Measurements from ENCODE around the gene DEFB132. TPM values are rescaled to one million over a fixed set of nuclear protein-coding genes. Genes with fewer than 3 reads are reported as not detected.

The DEFB132 gene
- total RNA-seq, 4 donors from 2014 or later, result not detected

DNA sequence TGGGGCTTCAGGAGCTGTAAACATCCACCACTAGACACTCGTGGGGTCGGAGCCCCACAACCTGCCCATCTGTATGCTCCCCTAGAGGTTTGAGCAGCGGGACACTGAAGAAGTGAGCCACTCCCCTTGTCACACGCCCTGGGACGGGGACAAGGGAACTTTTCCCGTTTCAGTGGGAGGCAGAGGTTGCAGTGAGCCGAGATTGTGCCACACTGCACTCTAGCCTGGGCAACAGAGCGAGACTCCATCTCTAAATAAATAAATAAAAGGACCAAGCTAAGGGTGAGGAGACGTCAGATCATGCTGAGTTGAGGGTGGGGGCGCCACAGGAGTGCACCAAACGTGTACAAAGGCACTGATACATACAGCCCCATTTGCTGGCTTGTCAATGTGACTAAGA, 48.2 kb downstream of the DEFB132 start:
- TF ChIP-seq POLR2A (IDR thresholded peaks at IDR 0.05), result no peak
- TF ChIP-seq, protein P1, sequence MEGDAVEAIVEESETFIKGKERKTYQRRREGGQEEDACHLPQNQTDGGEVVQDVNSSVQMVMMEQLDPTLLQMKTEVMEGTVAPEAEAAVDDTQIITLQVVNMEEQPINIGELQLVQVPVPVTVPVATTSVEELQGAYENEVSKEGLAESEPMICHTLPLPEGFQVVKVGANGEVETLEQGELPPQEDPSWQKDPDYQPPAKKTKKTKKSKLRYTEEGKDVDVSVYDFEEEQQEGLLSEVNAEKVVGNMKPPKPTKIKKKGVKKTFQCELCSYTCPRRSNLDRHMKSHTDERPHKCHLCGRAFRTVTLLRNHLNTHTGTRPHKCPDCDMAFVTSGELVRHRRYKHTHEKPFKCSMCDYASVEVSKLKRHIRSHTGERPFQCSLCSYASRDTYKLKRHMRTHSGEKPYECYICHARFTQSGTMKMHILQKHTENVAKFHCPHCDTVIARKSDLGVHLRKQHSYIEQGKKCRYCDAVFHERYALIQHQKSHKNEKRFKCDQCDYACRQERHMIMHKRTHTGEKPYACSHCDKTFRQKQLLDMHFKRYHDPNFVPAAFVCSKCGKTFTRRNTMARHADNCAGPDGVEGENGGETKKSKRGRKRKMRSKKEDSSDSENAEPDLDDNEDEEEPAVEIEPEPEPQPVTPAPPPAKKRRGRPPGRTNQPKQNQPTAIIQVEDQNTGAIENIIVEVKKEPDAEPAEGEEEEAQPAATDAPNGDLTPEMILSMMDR (IDR thresholded peaks at IDR 0.05 in 4 of 5, conservative IDR thresholded peaks at IDR 0.05 in 1 of 5), result no peak
- Histone ChIP-seq H3K4me1 (peaks cover 6 to 8% of the 10 kb centered on the region in 2 donors), H3K27ac (no peak overlapping the region), H3K27me3 (no peaks in the 10 kb centered on the region), H3K4me3 (no peak overlapping the region), H3K9me3 (no peaks in the 10 kb centered on the region), H3K36me3 (no peaks in the 10 kb centered on the region)
- in situ Hi-C loops (cut with MboI; ENCODE audit: low sequenced_read_pairs in 4 of 4) (no loop called here), intact Hi-C loops (cut with DNase I; ENCODE audit: low total_unique reads) (no loop called here)
- ATAC-seq (no peak), DNase-seq (no peak)

DNA sequence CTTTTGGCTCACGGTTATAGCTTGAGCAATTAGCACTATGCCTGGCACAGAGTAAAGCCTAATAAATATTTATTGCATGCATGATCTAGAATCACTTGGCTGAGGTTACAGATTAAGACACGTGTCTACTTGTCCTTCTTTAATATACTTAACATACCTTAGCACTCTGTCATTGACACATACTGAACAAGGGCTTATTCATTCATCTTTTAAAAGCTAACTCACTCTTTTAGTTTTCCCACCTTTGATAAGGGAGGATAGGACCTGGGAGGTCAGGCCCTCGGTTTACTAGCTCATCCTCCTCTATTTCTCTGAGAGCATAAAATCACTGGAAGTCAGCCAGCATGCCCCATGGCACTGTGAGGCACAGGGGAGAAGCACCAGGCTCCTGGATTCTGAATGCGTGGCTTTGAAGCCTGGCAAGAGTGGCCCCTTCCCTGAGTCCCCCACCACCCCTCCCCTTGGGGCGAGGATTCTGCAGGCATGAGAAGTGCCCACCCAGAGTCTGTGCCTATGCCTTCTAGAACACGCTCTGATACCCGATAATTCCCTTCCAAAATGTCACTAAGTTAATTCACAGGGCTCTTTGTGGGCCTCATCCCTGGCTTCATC, 51.0 kb downstream of the DEFB132 start:
- DNase-seq, result no peak
- H3K4me3 ChIP-seq, result no peak overlapping the region
- peaks cover 5 to 10% of the 10 kb centered on the region in 2 donors for H3K4me1 ChIP-seq
- H3K9me3 ChIP-seq, result no peaks in the 10 kb centered on the region
- H3K27me3 ChIP-seq, result no peaks in the 10 kb centered on the region
- in situ Hi-C loops (cut with MboI; ENCODE audit: low sequenced_read_pairs in 4 of 4), result no loop called here
- TF ChIP-seq, protein P1 (IDR thresholded peaks at IDR 0.05 in 4 of 5, conservative IDR thresholded peaks at IDR 0.05 in 1 of 5), result no peak
- no peak for TF ChIP-seq POLR2A (IDR thresholded peaks at IDR 0.05)
- intact Hi-C loops (cut with DNase I; ENCODE audit: low total_unique reads), result no loop called here
- H3K36me3 ChIP-seq, result no peaks in the 10 kb centered on the region
- H3K27ac ChIP-seq, result no peak overlapping the region
- ATAC-seq, result no peak

DNA sequence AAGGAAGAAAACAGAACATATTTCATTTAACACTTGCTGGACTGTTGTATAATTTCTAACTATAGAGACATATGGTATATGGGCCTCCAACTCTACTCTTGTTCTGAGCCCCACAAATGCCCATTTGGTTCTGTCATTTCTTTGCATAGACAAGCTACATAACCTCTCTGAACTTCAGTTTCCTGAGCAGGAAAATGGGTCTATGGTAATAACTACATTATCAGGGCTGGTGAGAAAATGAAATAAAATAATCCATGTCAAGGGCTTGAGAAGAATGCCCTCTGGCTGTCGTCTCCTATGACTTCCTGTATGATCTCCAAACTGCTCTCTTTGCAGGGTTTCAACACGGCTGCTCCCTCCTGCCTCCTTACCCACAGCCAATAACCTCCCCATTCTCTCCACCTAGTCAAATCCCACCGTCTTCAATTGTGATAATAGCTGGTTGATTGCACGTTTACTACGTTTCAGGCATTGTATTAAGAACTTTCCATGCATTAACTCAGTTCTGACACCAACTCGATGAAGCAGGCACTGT, 51.8 kb downstream of the DEFB132 start:
- H3K4me3 ChIP-seq, result peak overlapping the region in 2 of 4 donors; percentile 53 to 54
- intact Hi-C loops (cut with DNase I; ENCODE audit: low total_unique reads) (no loop called here), in situ Hi-C loops (cut with MboI; ENCODE audit: low sequenced_read_pairs in 4 of 4) (no loop called here)
- no peak for ATAC-seq
- H3K36me3 ChIP-seq, result no peaks in the 10 kb centered on the region
- TF ChIP-seq POLR2A (IDR thresholded peaks at IDR 0.05), result no peak
- TF ChIP-seq, protein P1 (IDR thresholded peaks at IDR 0.05 in 4 of 5, conservative IDR thresholded peaks at IDR 0.05 in 1 of 5), result no peak
- peak overlapping the region; percentile 5 to 66 (median 51) for H3K27ac ChIP-seq
- peaks cover 5 to 10% of the 10 kb centered on the region in 2 donors for H3K4me1 ChIP-seq
- no peaks in the 10 kb centered on the region for H3K9me3 ChIP-seq
- H3K27me3 ChIP-seq, result no peaks in the 10 kb centered on the region
- DNase-seq, result no peak

DNA sequence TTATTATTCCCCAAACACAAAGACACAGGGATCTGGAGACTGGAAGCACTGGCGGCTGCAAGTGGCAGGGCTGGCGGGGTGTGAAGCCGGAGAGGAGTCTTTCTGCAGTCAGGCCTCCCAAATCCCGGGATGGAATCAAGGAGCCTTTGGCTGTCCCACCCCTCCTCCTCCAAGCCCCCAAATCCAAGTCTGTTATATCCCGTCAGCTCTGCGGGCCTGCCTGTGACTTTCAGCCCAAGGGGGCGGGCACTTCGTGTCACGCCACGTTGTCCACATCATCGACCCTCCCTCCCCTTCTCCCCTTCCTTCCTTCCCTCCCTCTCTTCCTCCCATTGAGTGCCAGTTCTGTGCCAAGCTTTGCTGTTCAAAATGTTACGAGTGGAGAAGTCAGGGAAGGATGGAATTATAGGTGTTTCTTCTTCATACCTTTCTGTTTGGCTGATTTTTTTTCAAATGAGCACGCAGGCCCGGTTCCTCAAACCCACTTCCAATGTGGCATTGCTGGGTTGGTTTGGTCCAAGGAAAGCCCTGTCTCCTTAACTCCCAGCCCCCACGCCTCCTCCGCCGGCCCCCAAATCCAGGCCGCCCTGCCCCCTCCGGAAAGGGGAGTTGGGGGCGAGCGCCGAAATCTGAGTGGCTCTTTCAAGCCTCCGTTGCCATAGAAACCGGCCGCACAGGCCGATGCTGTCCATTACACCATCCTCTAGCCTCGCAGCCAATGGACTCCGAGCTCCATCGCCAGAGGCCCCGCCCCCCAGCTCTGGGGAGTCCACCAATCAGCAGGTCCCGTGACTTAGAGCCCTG, 52.5 kb downstream of the DEFB132 start:
- intact Hi-C loops (cut with DNase I; ENCODE audit: low total_unique reads), result loop anchor here (1.0 kb wide), 1 partner anchor 13 kb away; the partner anchor contains the start of gene ZCCHC3
- H3K9me3 ChIP-seq, result no peaks in the 10 kb centered on the region
- peaks cover 5 to 10% of the 10 kb centered on the region in 2 donors for H3K4me1 ChIP-seq
- peak overlapping the region; percentile 47 to 54 (median 51) for H3K4me3 ChIP-seq
- ATAC-seq (peak; percentile 98 to 99), DNase-seq (peak; percentile 92)
- peak overlapping the region; percentile 5 to 66 (median 51) for H3K27ac ChIP-seq
- no peaks in the 10 kb centered on the region for H3K36me3 ChIP-seq
- H3K27me3 ChIP-seq, result no peaks in the 10 kb centered on the region
- in situ Hi-C loops (cut with MboI; ENCODE audit: low sequenced_read_pairs in 4 of 4), result no loop called here
- TF ChIP-seq, protein P1 (IDR thresholded peaks at IDR 0.05 in 4 of 5, conservative IDR thresholded peaks at IDR 0.05 in 1 of 5), result no peak
- TF ChIP-seq POLR2A (IDR thresholded peaks at IDR 0.05), result no peak

Measured in gastrocnemius medialis (tissue), 4 donors.